Limb (tissue), 2 donors: ENCODE results near the gene MCF2L2.

ENCODE experiments used
- DNase-seq, 2 donors: peaks; one replicate each; pipeline ENCODE4 v3.0.0-alpha.2; 2016; ENCODE audit errors: extremely low spot score in 2 of 2

MCF2L2 gene

GRCh38 chr3:183131735-183132134 is 296.7 kb downstream of the MCF2L2 start:
- DNase-seq: no peak

- no peak for DNase-seq
These were observed 297.2 kb downstream of the MCF2L2 start for GRCh38 chr3:183131186-183131725.

DNA sequence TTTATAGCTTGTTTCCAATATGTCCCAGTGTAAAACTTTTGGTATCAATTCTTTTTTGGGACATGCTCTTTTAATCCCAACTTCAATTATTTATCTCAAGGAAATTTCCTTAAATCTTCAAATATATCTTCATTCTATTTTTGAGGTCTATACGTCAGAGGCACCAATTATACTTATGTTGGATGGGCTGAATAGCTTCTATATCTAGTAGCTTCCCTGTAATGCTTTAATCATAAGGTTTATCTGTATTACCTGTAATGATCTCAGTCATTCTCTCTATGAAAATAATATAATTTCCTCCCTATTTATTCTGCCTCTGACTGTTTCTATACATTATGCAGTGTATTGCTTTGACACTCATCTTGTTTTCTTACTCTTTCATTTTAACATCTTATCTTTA is 299.2 kb downstream of the MCF2L2 start:
- no peak for DNase-seq

- no peak for DNase-seq
These were observed 299.7 kb downstream of the MCF2L2 start for GRCh38 chr3:183128709-183129108.
